ENCODE measurements around the gene CAMP.
"Not testable (repeated sequence)": the region's sequence is repeated elsewhere in the genome, so short reads cannot be mapped to it uniquely, and the experiment has no call there.

Gene CAMP

GRCh38 chr3:48256557-48256956 is 33.3 kb downstream of the CAMP start:
- no peak for TF ChIP-seq ZNF274 (IDR thresholded peaks at IDR 0.05; ENCODE audit: low read depth, low read length)
- H3K4me3 ChIP-seq (ENCODE audit: low read length): no peak overlapping the region

- no peak overlapping the region for H3K4me3 ChIP-seq (ENCODE audit: low read length)
- no peak for TF ChIP-seq ZNF274 (IDR thresholded peaks at IDR 0.05; ENCODE audit: low read depth, low read length)
These were observed 35.2 kb downstream of the CAMP start for GRCh38 chr3:48258530-48258929.

GRCh38 chr3:48267782-48268181 is 44.5 kb downstream of the CAMP start:
- no peak overlapping the region for H3K4me3 ChIP-seq (ENCODE audit: low read length)
- TF ChIP-seq ZNF274 (IDR thresholded peaks at IDR 0.05; ENCODE audit: low read depth, low read length): no peak

GRCh38 chr3:48268381-48268935 is 45.2 kb downstream of the CAMP start:
- no peak for TF ChIP-seq ZNF274 (IDR thresholded peaks at IDR 0.05; ENCODE audit: low read depth, low read length)
- H3K4me3 ChIP-seq (ENCODE audit: low read length): no peak overlapping the region

GRCh38 chr3:48268936-48269561 is 45.8 kb downstream of the CAMP start:
- no peak for TF ChIP-seq ZNF274 (IDR thresholded peaks at IDR 0.05; ENCODE audit: low read depth, low read length)
- no peak overlapping the region for H3K4me3 ChIP-seq (ENCODE audit: low read length)

GRCh38 chr3:48269592-48269991 is 46.3 kb downstream of the CAMP start:
- no peak overlapping the region for H3K4me3 ChIP-seq (ENCODE audit: low read length)
- TF ChIP-seq ZNF274 (IDR thresholded peaks at IDR 0.05; ENCODE audit: low read depth, low read length): no peak

- H3K4me3 ChIP-seq (ENCODE audit: low read length): no peak overlapping the region
- no peak for TF ChIP-seq ZNF274 (IDR thresholded peaks at IDR 0.05; ENCODE audit: low read depth, low read length)
These were observed 47.0 kb downstream of the CAMP start for GRCh38 chr3:48270306-48270705.

GRCh38 chr3:48271223-48271622 is 47.9 kb downstream of the CAMP start:
- H3K4me3 ChIP-seq (ENCODE audit: low read length): not testable (repeated sequence)

- H3K4me3 ChIP-seq (ENCODE audit: low read length): no peak overlapping the region
- no peak for TF ChIP-seq ZNF274 (IDR thresholded peaks at IDR 0.05; ENCODE audit: low read depth, low read length)
These were observed 48.6 kb downstream of the CAMP start for GRCh38 chr3:48271763-48272498.

GRCh38 chr3:48273594-48274211 is 50.4 kb downstream of the CAMP start:
- TF ChIP-seq ZNF274 (IDR thresholded peaks at IDR 0.05; ENCODE audit: low read depth, low read length): no peak
- no peak overlapping the region for H3K4me3 ChIP-seq (ENCODE audit: low read length)

- no peak overlapping the region for H3K4me3 ChIP-seq (ENCODE audit: low read length)
- TF ChIP-seq ZNF274 (IDR thresholded peaks at IDR 0.05; ENCODE audit: low read depth, low read length): no peak
These were observed 51.2 kb downstream of the CAMP start for GRCh38 chr3:48274452-48274851.
